Trophoblast cell (in vitro differentiated cells and primary cell): ENCODE results near the gene CCDC185.

Experiments
- DNase-seq, 2 donors: peaks; one replicate each; pipeline ENCODE4 v3.0.0-alpha.2; 2016
- H2AFZ ChIP-seq: 2 replicates; pipeline ENCODE4 v1.6.1; 2013; ENCODE audit warnings: low read length, moderate library complexity, mild to moderate bottlenecking; ENCODE audit not compliant: insufficient read depth, poor library complexity
- H2AK5ac ChIP-seq: 2 replicates; pipeline ENCODE4 v1.6.1; 2013; ENCODE audit warnings: mild to moderate bottlenecking, low read length
- H2BK120ac ChIP-seq: 2 replicates; pipeline ENCODE4 v1.6.1; 2013; ENCODE audit warnings: low read length, mild to moderate bottlenecking, moderate library complexity; ENCODE audit not compliant: insufficient read depth, poor library complexity
- H2BK12ac ChIP-seq: 2 replicates; pipeline ENCODE4 v1.6.1; 2013; ENCODE audit warnings: mild to moderate bottlenecking, low read length, moderate library complexity
- H2BK5ac ChIP-seq: 2 replicates; pipeline ENCODE4 v1.6.1; 2013; ENCODE audit warnings: low read length, low read depth, moderate library complexity, mild to moderate bottlenecking; ENCODE audit not compliant: poor library complexity
- H3K14ac ChIP-seq: 2 replicates; pipeline ENCODE4 v1.6.1; 2013; ENCODE audit warnings: mild to moderate bottlenecking, low read length
- H3K18ac ChIP-seq: 2 replicates; pipeline ENCODE4 v1.6.1; 2013; ENCODE audit warnings: mild to moderate bottlenecking, low read length
- H3K23ac ChIP-seq: 2 replicates; pipeline ENCODE4 v1.6.1; 2013; ENCODE audit warnings: low read length
- H3K27ac ChIP-seq: 2 replicates; pipeline ENCODE4 v1.5.1; 2013; ENCODE audit warnings: low read depth, mild to moderate bottlenecking, inconsistent platforms, low read length, moderate library complexity
- H3K27me3 ChIP-seq: 2 replicates; pipeline ENCODE4 v1.6.1; 2013; ENCODE audit warnings: inconsistent platforms, mild to moderate bottlenecking, low read length, moderate library complexity; ENCODE audit not compliant: insufficient read depth
- H3K36me3 ChIP-seq, 2 experiments: 1 replicate in 1 of 2; 2 replicates in 1 of 2; pipeline ENCODE4 v1.6.1; 2013; ENCODE audit warnings: low read length in 2 of 2, mild to moderate bottlenecking in 2 of 2, moderate library complexity in 1 of 2; ENCODE audit not compliant: insufficient read depth in 2 of 2, control insufficient read depth in 1 of 2
- H3K4ac ChIP-seq: 2 replicates; pipeline ENCODE4 v1.6.1; 2013; ENCODE audit warnings: low read depth, mild to moderate bottlenecking, low read length, moderate library complexity
- H3K4me1 ChIP-seq, 2 experiments: 1 replicate in 1 of 2; 2 replicates in 1 of 2; pipeline ENCODE4 v1.6.1; 2013; ENCODE audit warnings: low read length in 2 of 2, mild to moderate bottlenecking in 2 of 2, moderate library complexity in 1 of 2; ENCODE audit not compliant: insufficient read depth in 2 of 2, control insufficient read depth in 1 of 2
- H3K4me2 ChIP-seq: 2 replicates; pipeline ENCODE4 v1.6.1; 2013; ENCODE audit warnings: inconsistent platforms, mild to moderate bottlenecking, low read length, moderate library complexity
- H3K4me3 ChIP-seq: 2 replicates; pipeline ENCODE4 v1.5.1; 2013; ENCODE audit warnings: mild to moderate bottlenecking, low read depth, low read length, inconsistent platforms
- H3K79me1 ChIP-seq: one replicate; pipeline ENCODE4 v1.6.1; 2013; ENCODE audit warnings: low read length
- H3K79me2 ChIP-seq: 2 replicates; pipeline ENCODE4 v1.6.1; 2013; ENCODE audit warnings: low read length, mild to moderate bottlenecking; ENCODE audit not compliant: control insufficient read depth, insufficient read depth, poor library complexity
- H3K9ac ChIP-seq: 2 replicates; pipeline ENCODE4 v1.6.1; 2013; ENCODE audit warnings: mild to moderate bottlenecking, low read length
- H3K9me3 ChIP-seq: 2 replicates; pipeline ENCODE4 v1.6.1; 2013; ENCODE audit warnings: low read depth, mild to moderate bottlenecking, control low read depth, inconsistent platforms, low read length; ENCODE audit not compliant: insufficient read depth
- H4K12ac ChIP-seq: 2 replicates; pipeline ENCODE4 v1.6.1; 2013; ENCODE audit warnings: low read depth, mild to moderate bottlenecking, low read length, moderate library complexity
- H4K8ac ChIP-seq: 2 replicates; pipeline ENCODE4 v1.6.1; 2013; ENCODE audit warnings: low read depth, mild to moderate bottlenecking, low read length, moderate library complexity
- H4K91ac ChIP-seq: one replicate; pipeline ENCODE4 v1.6.1; 2013; ENCODE audit warnings: low read depth, mild to moderate bottlenecking, low read length, moderate library complexity
- WGBS: extraction: QIAGEN DNeasy Blood & Tissue Kit; methylation state at CpG from one replicate; pipeline ENCODE4 v1.1.7; 2013; ENCODE audit warnings: missing lambda C conversion rate; ENCODE audit not compliant: insufficient read length, insufficient coverage; ENCODE audit errors: extremely low coverage; 5-methylcytosine and 5-hydroxymethylcytosine counted together

The CCDC185 gene

GRCh38 chr1:223350361-223350908 is 42.8 kb upstream of the CCDC185 start:
- Histone ChIP-seq H2AK5ac (no peak overlapping the region), H3K14ac (no peak overlapping the region), H3K4me3 (no peak overlapping the region), H3K9me3 (no peaks in the 10 kb centered on the region), H2AFZ (no peak overlapping the region), H4K12ac (no peak overlapping the region), H3K4me1 (no peaks in the 10 kb centered on the region), H3K27ac (no peak overlapping the region), H4K8ac (no peak overlapping the region), H3K4ac (no peak overlapping the region), H3K18ac (no peak overlapping the region), H3K36me3 (no peaks in the 10 kb centered on the region), H2BK12ac (no peak overlapping the region), H2BK5ac (no peak overlapping the region), H3K23ac (no peak overlapping the region), H3K27me3 (no peaks in the 10 kb centered on the region), H3K4me2 (no peak overlapping the region), H2BK120ac (no peak overlapping the region), H4K91ac (no peak overlapping the region), H3K9ac (no peak overlapping the region), H3K79me2 (no peaks in the 10 kb centered on the region), H3K79me1 (no peaks in the 10 kb centered on the region)
- no CpG with 5 or more reads among the region's 5 CpGs for WGBS
- no peak for DNase-seq

- Histone ChIP-seq H3K79me2 (no peaks in the 10 kb centered on the region), H3K23ac (no peak overlapping the region), H3K27ac (no peak overlapping the region), H3K14ac (no peak overlapping the region), H4K91ac (no peak overlapping the region), H2BK120ac (no peak overlapping the region), H3K27me3 (no peaks in the 10 kb centered on the region), H3K18ac (no peak overlapping the region), H2BK5ac (no peak overlapping the region), H3K4me2 (no peak overlapping the region), H3K4me1 (no peaks in the 10 kb centered on the region), H4K12ac (no peak overlapping the region), H3K4me3 (no peak overlapping the region), H3K36me3 (no peaks in the 10 kb centered on the region), H2AFZ (no peak overlapping the region), H3K79me1 (no peaks in the 10 kb centered on the region), H3K9ac (no peak overlapping the region), H3K9me3 (no peaks in the 10 kb centered on the region), H4K8ac (no peak overlapping the region), H2BK12ac (no peak overlapping the region), H2AK5ac (no peak overlapping the region), H3K4ac (no peak overlapping the region)
- no peak for DNase-seq
- no CpG with 5 or more reads among the region's 7 CpGs for WGBS
These were observed 40.3 kb upstream of the CCDC185 start for GRCh38 chr1:223352944-223353343.

- H3K4me3 ChIP-seq, result no peak overlapping the region
- H3K79me1 ChIP-seq, result no peaks in the 10 kb centered on the region
- no peak overlapping the region for H3K14ac ChIP-seq
- H4K12ac ChIP-seq, result no peak overlapping the region
- no peak overlapping the region for H2AFZ ChIP-seq
- no peaks in the 10 kb centered on the region for H3K79me2 ChIP-seq
- no peaks in the 10 kb centered on the region for H3K27me3 ChIP-seq
- no peak overlapping the region for H3K18ac ChIP-seq
- no peak overlapping the region for H3K23ac ChIP-seq
- no peak overlapping the region for H3K4me2 ChIP-seq
- no peak overlapping the region for H3K4ac ChIP-seq
- DNase-seq, result no peak
- no peak overlapping the region for H2BK12ac ChIP-seq
- H3K36me3 ChIP-seq, result no peaks in the 10 kb centered on the region
- no peak overlapping the region for H3K9ac ChIP-seq
- no peak overlapping the region for H2AK5ac ChIP-seq
- no peak overlapping the region for H2BK5ac ChIP-seq
- no peak overlapping the region for H2BK120ac ChIP-seq
- no CpG with 5 or more reads among the region's 6 CpGs for WGBS
- no peak overlapping the region for H3K27ac ChIP-seq
- no peaks in the 10 kb centered on the region for H3K9me3 ChIP-seq
- no peaks in the 10 kb centered on the region for H3K4me1 ChIP-seq
- H4K8ac ChIP-seq, result no peak overlapping the region
- H4K91ac ChIP-seq, result no peak overlapping the region
These were observed 39.3 kb upstream of the CCDC185 start for GRCh38 chr1:223353939-223354338.

- Histone ChIP-seq H3K23ac (no peak overlapping the region), H3K9ac (no peak overlapping the region), H3K27me3 (no peaks in the 10 kb centered on the region), H2BK5ac (no peak overlapping the region), H3K9me3 (no peaks in the 10 kb centered on the region), H3K4me2 (no peak overlapping the region), H4K8ac (no peak overlapping the region), H2BK12ac (no peak overlapping the region), H3K4ac (no peak overlapping the region), H3K79me2 (no peaks in the 10 kb centered on the region), H3K79me1 (no peaks in the 10 kb centered on the region), H2BK120ac (no peak overlapping the region), H3K18ac (no peak overlapping the region), H2AK5ac (no peak overlapping the region), H3K36me3 (no peaks in the 10 kb centered on the region), H4K12ac (no peak overlapping the region), H3K27ac (no peak overlapping the region), H3K14ac (no peak overlapping the region), H4K91ac (no peak overlapping the region), H2AFZ (no peak overlapping the region), H3K4me3 (no peak overlapping the region), H3K4me1 (no peaks in the 10 kb centered on the region)
- no CpG with 5 or more reads among the region's 2 CpGs for WGBS
- DNase-seq, result no peak
These were observed 37.5 kb upstream of the CCDC185 start for GRCh38 chr1:223355699-223356098.
